ENCODE measurements around the gene ST8SIA1.

The ST8SIA1 gene

DNA sequence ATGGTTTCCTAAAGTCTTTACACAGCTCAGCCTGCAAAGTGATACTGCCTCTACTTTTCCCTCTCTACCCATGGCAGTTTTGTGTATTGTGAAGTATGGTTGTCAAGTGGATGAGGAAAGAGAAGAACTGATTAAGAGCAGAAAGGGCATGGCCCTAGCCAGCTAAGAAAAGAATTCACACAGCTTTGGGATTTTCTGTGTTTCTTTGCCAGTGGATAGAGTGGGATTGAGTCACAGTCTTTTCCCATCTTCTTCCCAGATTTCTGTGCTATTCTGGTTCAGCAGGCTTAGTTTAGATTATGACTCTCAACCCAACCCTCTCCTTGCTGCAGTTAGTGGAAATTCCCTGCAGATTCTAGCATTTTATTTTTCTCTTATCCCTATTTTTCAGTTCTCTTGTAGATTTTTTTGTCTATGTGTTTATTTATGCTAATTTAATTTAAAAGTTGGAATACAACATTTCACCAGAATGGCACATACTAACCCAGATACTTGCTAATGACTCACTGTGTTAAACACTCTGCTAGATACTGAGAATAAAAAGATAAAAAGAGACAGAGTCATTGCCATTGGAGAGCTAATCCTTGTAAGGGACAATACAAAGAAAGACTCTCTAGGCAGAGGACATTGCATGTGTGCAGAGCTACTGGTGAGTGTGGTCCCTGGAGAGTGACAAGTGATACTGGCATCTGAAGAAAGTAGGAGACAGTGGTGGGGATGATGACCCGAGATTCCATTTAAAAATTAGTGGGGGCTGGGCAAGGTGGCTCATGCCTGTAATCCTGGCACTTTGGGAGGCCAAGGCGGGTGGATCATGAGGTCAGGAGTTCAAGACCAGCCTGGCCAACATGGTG, 106.3 kb downstream of the ST8SIA1 start:
- H3K27me3 Mint-ChIP-seq (ENCODE audit: low read depth): peaks cover 4% of the 10 kb centered on the region
- H3K4me3 Mint-ChIP-seq: no peak overlapping the region
- H3K27ac Mint-ChIP-seq: no peak overlapping the region
- H3K4me1 Mint-ChIP-seq (ENCODE audit: low read depth): no peaks in the 10 kb centered on the region
- no peaks in the 10 kb centered on the region for H3K36me3 Mint-ChIP-seq (ENCODE audit: low read depth)
- no peaks in the 10 kb centered on the region for H3K9me3 Mint-ChIP-seq

- Mint-ChIP-seq H3K36me3 (ENCODE audit: low read depth) (no peaks in the 10 kb centered on the region), H3K27me3 (ENCODE audit: low read depth) (peaks cover 10% of the 10 kb centered on the region), H3K4me1 (ENCODE audit: low read depth) (no peaks in the 10 kb centered on the region), H3K27ac (no peak overlapping the region), H3K9me3 (no peaks in the 10 kb centered on the region), H3K4me3 (no peak overlapping the region)
Observed at GRCh38 chr12:22223356-22223755, 111.2 kb downstream of the ST8SIA1 start.

GRCh38 chr12:22217556-22217955, 117.0 kb downstream of the ST8SIA1 start:
- no peaks in the 10 kb centered on the region for H3K9me3 Mint-ChIP-seq
- no peaks in the 10 kb centered on the region for H3K36me3 Mint-ChIP-seq (ENCODE audit: low read depth)
- peaks cover 6% of the 10 kb centered on the region for H3K27me3 Mint-ChIP-seq (ENCODE audit: low read depth)
- no peak overlapping the region for H3K4me3 Mint-ChIP-seq
- H3K4me1 Mint-ChIP-seq (ENCODE audit: low read depth): no peaks in the 10 kb centered on the region
- H3K27ac Mint-ChIP-seq: no peak overlapping the region

GRCh38 chr12:22215467-22216253, 118.8 kb downstream of the ST8SIA1 start:
- no peak overlapping the region for H3K4me3 Mint-ChIP-seq
- H3K27ac Mint-ChIP-seq: no peak overlapping the region
- H3K4me1 Mint-ChIP-seq (ENCODE audit: low read depth): no peaks in the 10 kb centered on the region
- no peaks in the 10 kb centered on the region for H3K36me3 Mint-ChIP-seq (ENCODE audit: low read depth)
- H3K9me3 Mint-ChIP-seq: no peaks in the 10 kb centered on the region
- no peaks in the 10 kb centered on the region for H3K27me3 Mint-ChIP-seq (ENCODE audit: low read depth)

DNA sequence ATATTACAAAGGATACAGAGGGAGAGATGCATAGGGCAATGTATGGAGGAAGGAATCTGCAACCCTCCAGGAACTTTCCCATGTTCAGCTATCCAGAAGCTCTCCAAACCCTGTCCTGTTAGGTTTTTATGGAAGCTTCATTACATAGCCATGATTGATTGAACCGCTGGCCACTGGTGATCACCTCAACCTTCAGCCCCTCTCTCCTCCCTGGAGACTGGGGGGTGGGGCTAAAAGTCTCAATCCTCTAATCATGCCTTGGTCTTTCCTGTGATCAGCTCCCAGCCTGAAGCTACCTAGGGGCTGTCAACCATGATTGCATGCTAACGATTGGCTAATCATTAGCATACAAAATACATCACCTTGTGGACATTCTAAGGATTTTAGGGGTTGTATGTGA, 123.4 kb downstream of the ST8SIA1 start:
- no peaks in the 10 kb centered on the region for H3K36me3 Mint-ChIP-seq (ENCODE audit: low read depth)
- no peaks in the 10 kb centered on the region for H3K4me1 Mint-ChIP-seq (ENCODE audit: low read depth)
- H3K27ac Mint-ChIP-seq: no peak overlapping the region
- H3K9me3 Mint-ChIP-seq: no peaks in the 10 kb centered on the region
- no peaks in the 10 kb centered on the region for H3K27me3 Mint-ChIP-seq (ENCODE audit: low read depth)
- H3K4me3 Mint-ChIP-seq: no peak overlapping the region

- Mint-ChIP-seq H3K4me3 (no peak overlapping the region), H3K4me1 (ENCODE audit: low read depth) (no peaks in the 10 kb centered on the region), H3K27ac (no peak overlapping the region), H3K27me3 (ENCODE audit: low read depth) (no peaks in the 10 kb centered on the region), H3K36me3 (ENCODE audit: low read depth) (no peaks in the 10 kb centered on the region), H3K9me3 (no peaks in the 10 kb centered on the region)
Observed at GRCh38 chr12:22209422-22209821, 125.1 kb downstream of the ST8SIA1 start.

GRCh38 chr12:22206111-22206728, 128.3 kb downstream of the ST8SIA1 start:
- Mint-ChIP-seq H3K4me3 (no peak overlapping the region), H3K9me3 (no peaks in the 10 kb centered on the region), H3K27me3 (ENCODE audit: low read depth) (no peaks in the 10 kb centered on the region), H3K36me3 (ENCODE audit: low read depth) (no peaks in the 10 kb centered on the region), H3K4me1 (ENCODE audit: low read depth) (no peaks in the 10 kb centered on the region), H3K27ac (no peak overlapping the region)

GRCh38 chr12:22204391-22204790, 130.1 kb downstream of the ST8SIA1 start:
- Mint-ChIP-seq H3K36me3 (ENCODE audit: low read depth) (no peaks in the 10 kb centered on the region), H3K9me3 (no peaks in the 10 kb centered on the region), H3K4me1 (ENCODE audit: low read depth) (no peaks in the 10 kb centered on the region), H3K27me3 (ENCODE audit: low read depth) (no peaks in the 10 kb centered on the region), H3K27ac (no peak overlapping the region), H3K4me3 (no peak overlapping the region)

DNA sequence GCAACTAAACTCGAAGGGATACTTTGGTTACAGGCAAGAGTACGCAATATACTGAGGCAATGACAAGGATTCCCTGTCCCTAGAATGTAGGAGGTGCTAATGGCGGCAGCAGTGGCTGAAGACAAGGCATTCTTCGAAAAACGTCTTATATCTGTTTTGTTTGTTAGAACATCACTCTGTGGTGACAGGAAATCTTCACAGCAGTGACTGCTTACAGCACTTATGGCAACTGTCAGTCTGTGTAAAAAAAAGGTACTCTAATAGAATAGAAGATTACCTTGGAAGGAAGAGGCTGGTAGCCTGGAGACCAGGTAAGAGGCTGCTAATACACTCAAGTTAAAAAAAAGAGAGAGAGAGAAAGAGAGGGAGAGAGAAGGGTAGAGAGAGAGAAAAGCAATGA, 131.7 kb downstream of the ST8SIA1 start:
- H3K27me3 Mint-ChIP-seq (ENCODE audit: low read depth): no peaks in the 10 kb centered on the region
- H3K9me3 Mint-ChIP-seq: no peaks in the 10 kb centered on the region
- H3K36me3 Mint-ChIP-seq (ENCODE audit: low read depth): no peaks in the 10 kb centered on the region
- H3K4me3 Mint-ChIP-seq: no peak overlapping the region
- no peaks in the 10 kb centered on the region for H3K4me1 Mint-ChIP-seq (ENCODE audit: low read depth)
- no peak overlapping the region for H3K27ac Mint-ChIP-seq

- Mint-ChIP-seq H3K27me3 (ENCODE audit: low read depth) (no peaks in the 10 kb centered on the region), H3K9me3 (no peaks in the 10 kb centered on the region), H3K4me3 (no peak overlapping the region), H3K4me1 (ENCODE audit: low read depth) (no peaks in the 10 kb centered on the region), H3K36me3 (ENCODE audit: low read depth) (no peaks in the 10 kb centered on the region), H3K27ac (no peak overlapping the region)
Observed at GRCh38 chr12:22201101-22201500, 133.4 kb downstream of the ST8SIA1 start.

- H3K4me3 Mint-ChIP-seq: no peak overlapping the region
- no peak overlapping the region for H3K27ac Mint-ChIP-seq
- H3K9me3 Mint-ChIP-seq: no peaks in the 10 kb centered on the region
- no peaks in the 10 kb centered on the region for H3K27me3 Mint-ChIP-seq (ENCODE audit: low read depth)
- no peaks in the 10 kb centered on the region for H3K4me1 Mint-ChIP-seq (ENCODE audit: low read depth)
- H3K36me3 Mint-ChIP-seq (ENCODE audit: low read depth): no peaks in the 10 kb centered on the region
Observed at GRCh38 chr12:22196236-22196635, 138.3 kb downstream of the ST8SIA1 start.

DNA sequence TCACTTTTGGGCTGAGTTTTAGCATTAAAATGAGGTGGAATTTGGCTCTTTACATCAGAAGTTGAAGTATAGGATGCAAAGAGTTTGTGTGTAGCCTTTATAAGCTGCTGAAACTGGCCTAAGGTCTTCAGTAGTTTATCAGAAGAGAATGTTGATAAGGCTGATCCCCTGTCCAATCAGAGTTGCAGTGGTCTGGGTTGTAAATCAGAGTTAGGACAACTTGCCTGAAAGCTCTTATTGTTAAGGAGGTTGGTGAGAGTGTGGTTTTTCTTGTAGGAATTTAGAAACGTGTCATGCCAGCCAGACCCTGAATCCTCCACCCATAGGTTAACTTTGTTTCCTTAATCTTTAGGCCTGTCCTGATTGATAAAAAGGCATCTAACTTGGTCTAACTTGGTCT, 143.5 kb downstream of the ST8SIA1 start:
- H3K4me3 Mint-ChIP-seq: no peak overlapping the region
- H3K36me3 Mint-ChIP-seq (ENCODE audit: low read depth): no peaks in the 10 kb centered on the region
- H3K27ac Mint-ChIP-seq: no peak overlapping the region
- no peaks in the 10 kb centered on the region for H3K4me1 Mint-ChIP-seq (ENCODE audit: low read depth)
- no peaks in the 10 kb centered on the region for H3K27me3 Mint-ChIP-seq (ENCODE audit: low read depth)
- no peaks in the 10 kb centered on the region for H3K9me3 Mint-ChIP-seq

GRCh38 chr12:22188431-22188830, 146.1 kb downstream of the ST8SIA1 start:
- no peaks in the 10 kb centered on the region for H3K4me1 Mint-ChIP-seq (ENCODE audit: low read depth)
- H3K27ac Mint-ChIP-seq: no peak overlapping the region
- no peak overlapping the region for H3K4me3 Mint-ChIP-seq
- no peaks in the 10 kb centered on the region for H3K9me3 Mint-ChIP-seq
- H3K36me3 Mint-ChIP-seq (ENCODE audit: low read depth): no peaks in the 10 kb centered on the region
- H3K27me3 Mint-ChIP-seq (ENCODE audit: low read depth): no peaks in the 10 kb centered on the region

DNA sequence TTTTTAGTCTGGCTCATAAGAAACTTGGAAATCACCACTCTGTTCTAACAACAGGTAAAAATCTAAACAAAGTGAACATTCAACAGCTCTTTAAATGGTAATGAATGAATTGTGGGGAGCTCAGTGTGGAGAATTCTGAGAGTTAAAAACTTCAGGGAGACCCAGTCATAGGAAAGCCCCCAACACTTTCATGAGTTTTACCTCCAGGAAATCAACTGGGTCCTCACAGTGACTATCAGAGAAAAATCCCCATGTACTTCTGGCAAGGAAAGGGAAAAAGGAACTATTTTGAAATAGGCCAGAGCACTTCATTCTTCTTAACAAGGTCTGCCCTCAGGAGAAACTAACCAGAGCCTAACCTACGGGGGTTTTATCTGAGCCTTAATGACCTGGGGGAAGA, 153.8 kb downstream of the ST8SIA1 start:
- Mint-ChIP-seq H3K4me1 (ENCODE audit: low read depth) (no peaks in the 10 kb centered on the region), H3K36me3 (ENCODE audit: low read depth) (no peaks in the 10 kb centered on the region), H3K9me3 (no peaks in the 10 kb centered on the region), H3K27me3 (ENCODE audit: low read depth) (no peaks in the 10 kb centered on the region), H3K4me3 (no peak overlapping the region), H3K27ac (no peak overlapping the region)

DNA sequence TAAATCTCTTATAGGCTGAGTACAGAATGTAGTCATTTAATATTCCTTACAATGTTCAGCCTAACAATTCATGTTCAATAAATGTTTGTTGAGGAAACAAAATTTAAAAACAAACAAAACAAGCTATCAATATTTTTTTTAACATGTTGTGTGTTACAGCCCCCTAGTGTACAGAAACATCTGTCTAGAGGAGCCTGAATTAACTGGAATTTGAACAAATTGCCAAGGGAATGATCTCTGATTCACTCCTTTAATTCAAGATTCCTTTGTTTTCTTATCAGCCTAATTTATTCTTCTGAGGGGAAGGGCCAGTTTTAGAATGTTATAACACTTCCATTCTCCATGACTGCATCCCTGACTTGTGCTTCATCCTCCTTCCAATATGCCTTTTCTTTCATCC, 161.3 kb downstream of the ST8SIA1 start:
- H3K4me3 Mint-ChIP-seq: no peak overlapping the region
- H3K27me3 Mint-ChIP-seq (ENCODE audit: low read depth): no peaks in the 10 kb centered on the region
- H3K27ac Mint-ChIP-seq: no peak overlapping the region
- H3K4me1 Mint-ChIP-seq (ENCODE audit: low read depth): peaks cover 1% of the 10 kb centered on the region
- H3K36me3 Mint-ChIP-seq (ENCODE audit: low read depth): no peaks in the 10 kb centered on the region
- H3K9me3 Mint-ChIP-seq: no peaks in the 10 kb centered on the region

All from T-helper 1 cell treated with Interleukin-12 subunit alpha and Interleukin-12 subunit beta and Interleukin-4 antibody, amounts not matched to agents 30 μg/mL and 1 μg/mL, for 36 hours (primary cell).